Mesenchymal stem cell (in vitro differentiated cells and primary cell): Measurements from ENCODE around the gene CD9.
A peak's percentile ranks its signal among the peaks of the same experiment; 100 is the strongest.

ENCODE experiments used
- DNase-seq: peaks from one replicate; pipeline ENCODE4 v3.0.0-alpha.2; 2013
- H2AFZ ChIP-seq: one replicate; pipeline ENCODE4 v1.6.1; 2013; ENCODE audit warnings: low read depth, mild to moderate bottlenecking, control low read depth, inconsistent platforms, low read length, moderate library complexity
- H2AK5ac ChIP-seq: 2 replicates; pipeline ENCODE4 v1.6.1; 2013; ENCODE audit warnings: low read length, moderate library complexity, mild to moderate bottlenecking, inconsistent platforms; ENCODE audit not compliant: severe bottlenecking
- H2BK120ac ChIP-seq: one replicate; pipeline ENCODE4 v1.6.1; 2013; ENCODE audit warnings: low read depth, mild to moderate bottlenecking, inconsistent platforms, low read length, moderate library complexity
- H2BK12ac ChIP-seq, 2 experiments: one replicate each; pipeline ENCODE4 v1.6.1; 2013; ENCODE audit warnings: inconsistent platforms in 2 of 2, low read length in 2 of 2, mild to moderate bottlenecking in 2 of 2, moderate library complexity in 2 of 2, control low read depth in 1 of 2
- H2BK15ac ChIP-seq: one replicate; pipeline ENCODE4 v1.6.1; 2013; ENCODE audit warnings: mild to moderate bottlenecking, low read depth, inconsistent platforms; ENCODE audit not compliant: poor library complexity, severe bottlenecking
- H2BK5ac ChIP-seq: 2 replicates; pipeline ENCODE4 v1.6.1; 2013; ENCODE audit warnings: low read depth, mild to moderate bottlenecking, low read length, control low read depth, inconsistent platforms; ENCODE audit not compliant: poor library complexity, severe bottlenecking
- H3K14ac ChIP-seq, 2 experiments: one replicate each; pipeline ENCODE4 v1.6.1; 2013; ENCODE audit warnings: inconsistent platforms in 2 of 2, low read length in 2 of 2, control low read depth in 1 of 2, mild to moderate bottlenecking in 1 of 2, moderate library complexity in 1 of 2
- H3K18ac ChIP-seq, 2 experiments: one replicate each; pipeline ENCODE4 v1.6.1; 2013; ENCODE audit warnings: inconsistent platforms in 2 of 2, low read length in 2 of 2, control low read depth in 1 of 2, low read depth in 1 of 2, mild to moderate bottlenecking in 1 of 2
- H3K23ac ChIP-seq, 2 experiments: one replicate each; pipeline ENCODE4 v1.6.1; 2013; ENCODE audit warnings: inconsistent platforms in 2 of 2, low read length in 2 of 2, mild to moderate bottlenecking in 2 of 2, moderate library complexity in 2 of 2, control low read depth in 1 of 2
- H3K27ac ChIP-seq: 2 replicates; pipeline ENCODE4 v1.5.1; 2013; ENCODE audit warnings: mild to moderate bottlenecking, moderate library complexity, low read length, control low read depth, inconsistent platforms; ENCODE audit not compliant: poor library complexity, severe bottlenecking
- H3K27me3 ChIP-seq, 2 experiments: 2 replicates each; pipeline versions ENCODE4 v1.6.1 to v1.7.0; 2013; ENCODE audit warnings: low read length in 2 of 2, mild to moderate bottlenecking in 2 of 2, moderate library complexity in 2 of 2, control low read depth in 1 of 2, inconsistent platforms in 1 of 2; ENCODE audit not compliant: control insufficient read depth in 1 of 2, insufficient read depth in 1 of 2
- H3K36me3 ChIP-seq, 2 experiments: 2 replicates each; pipeline versions ENCODE4 v1.6.1 to v1.7.0; 2013; ENCODE audit warnings: low read length in 2 of 2, control low read depth in 1 of 2, inconsistent platforms in 1 of 2, low read depth in 1 of 2, mild to moderate bottlenecking in 1 of 2; ENCODE audit not compliant: insufficient read depth in 2 of 2, control insufficient read depth in 1 of 2
- H3K4ac ChIP-seq, 2 experiments: one replicate each; pipeline ENCODE4 v1.6.1; 2013; ENCODE audit warnings: inconsistent platforms in 2 of 2, low read length in 2 of 2, mild to moderate bottlenecking in 2 of 2, moderate library complexity in 2 of 2, control low read depth in 1 of 2, low read depth in 1 of 2
- H3K4me1 ChIP-seq: 2 replicates; pipeline ENCODE4 v1.6.1; 2013; ENCODE audit warnings: low read depth, low read length, control low read depth; ENCODE audit not compliant: control insufficient read depth, insufficient read depth
- H3K4me2 ChIP-seq: 2 replicates; pipeline ENCODE4 v1.6.1; 2013; ENCODE audit warnings: low read length, mild to moderate bottlenecking, inconsistent platforms; ENCODE audit not compliant: poor library complexity, severe bottlenecking
- H3K4me3 ChIP-seq, 2 experiments: 2 replicates each; pipeline versions ENCODE4 v1.5.1 to v1.7.0; 2013; ENCODE audit warnings: low read length in 2 of 2, mild to moderate bottlenecking in 2 of 2, control low read depth in 1 of 2, low read depth in 1 of 2; ENCODE audit not compliant: insufficient read depth in 1 of 2
- H3K79me1 ChIP-seq: replicated peaks from 2 replicates; pipeline ENCODE4 v1.6.1; 2013; ENCODE audit warnings: mild to moderate bottlenecking, control low read depth, low read length, inconsistent platforms; ENCODE audit not compliant: poor library complexity, severe bottlenecking
- H3K9ac ChIP-seq: 2 replicates; pipeline ENCODE4 v1.7.0; 2013; ENCODE audit warnings: mild to moderate bottlenecking, low read length, moderate library complexity
- H3K9me3 ChIP-seq: 2 replicates; pipeline ENCODE4 v1.7.0; 2013; ENCODE audit warnings: mild to moderate bottlenecking, low read length; ENCODE audit not compliant: control insufficient read depth
- H4K8ac ChIP-seq: one replicate; pipeline ENCODE4 v1.6.1; 2013; ENCODE audit warnings: inconsistent platforms, mild to moderate bottlenecking, low read length, moderate library complexity
- H4K91ac ChIP-seq: one replicate; pipeline ENCODE4 v1.6.1; 2013; ENCODE audit warnings: mild to moderate bottlenecking, low read length, inconsistent platforms
- WGBS: methylation state at CpG from one replicate; pipeline ENCODE4 v1.1.7; 2013; ENCODE audit warnings: mixed read lengths; 5-methylcytosine and 5-hydroxymethylcytosine counted together

CD9 gene

GRCh38 chr12:6213969-6214368, 13.8 kb downstream of the CD9 start:
- no peak overlapping the region for H3K4me3 ChIP-seq
- H2AK5ac ChIP-seq = no peak overlapping the region
- no peak overlapping the region for H3K23ac ChIP-seq
- peaks cover 0 to 11% of the 10 kb centered on the region in 2 experiments for H3K36me3 ChIP-seq
- no peak overlapping the region for H2BK120ac ChIP-seq
- no peaks in the 10 kb centered on the region for H3K9me3 ChIP-seq
- H3K79me1 ChIP-seq = peaks cover 15% of the 10 kb centered on the region
- no peak overlapping the region for H2BK15ac ChIP-seq
- no peak overlapping the region for H3K4me2 ChIP-seq
- no peak overlapping the region for H3K18ac ChIP-seq
- H4K91ac ChIP-seq = no peak overlapping the region
- H3K9ac ChIP-seq = no peak overlapping the region
- no peak overlapping the region for H2AFZ ChIP-seq
- no peak overlapping the region for H4K8ac ChIP-seq
- H3K14ac ChIP-seq = no peak overlapping the region
- no peak overlapping the region for H2BK12ac ChIP-seq
- peaks cover 38% of the 10 kb centered on the region for H3K4me1 ChIP-seq
- no peak overlapping the region for H3K4ac ChIP-seq
- WGBS = 96% methylated on average over 6 of the region's 6 CpGs
- H2BK5ac ChIP-seq = no peak overlapping the region
- DNase-seq = no peak
- no peaks in the 10 kb centered on the region for H3K27me3 ChIP-seq
- no peak overlapping the region for H3K27ac ChIP-seq

DNA sequence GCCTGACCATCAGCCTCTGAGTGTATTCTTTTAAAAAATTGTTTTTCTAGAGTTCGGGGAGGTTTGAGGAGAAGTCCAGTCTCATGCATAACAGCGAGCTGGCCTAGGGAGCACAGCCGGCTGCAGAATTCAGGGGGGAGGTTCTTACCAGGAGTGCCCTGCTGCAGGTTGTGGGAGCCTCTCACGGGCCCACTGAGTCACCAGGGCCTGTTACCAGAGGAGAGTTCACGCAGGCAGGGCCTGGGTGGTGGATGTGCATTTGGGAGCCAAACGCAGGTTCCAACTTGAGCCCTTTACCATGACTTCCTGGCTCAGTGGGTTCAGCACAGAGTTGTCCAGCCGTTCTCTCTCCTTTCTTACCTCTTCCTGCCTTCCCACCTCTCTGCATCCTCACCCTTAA, 14.4 kb downstream of the CD9 start:
- Histone ChIP-seq H3K79me1 (peaks cover 13% of the 10 kb centered on the region), H3K4me3 (no peak overlapping the region), H3K4me1 (peaks cover 35% of the 10 kb centered on the region), H2AK5ac (peak overlapping the region; percentile 95), H3K36me3 (peaks cover 0 to 8% of the 10 kb centered on the region in 2 experiments), H3K23ac (no peak overlapping the region), H3K4me2 (no peak overlapping the region), H4K91ac (peak overlapping the region; percentile 4), H3K27ac (no peak overlapping the region), H4K8ac (peak overlapping the region; percentile 5), H2BK120ac (no peak overlapping the region), H3K18ac (peak overlapping the region; percentile 24 to 28), H2BK15ac (no peak overlapping the region), H2BK12ac (peak overlapping the region in 1 of 2 experiments; percentile 68), H3K14ac (peak overlapping the region in 1 of 2 experiments; percentile 87), H2AFZ (peak overlapping the region; percentile 10), H3K9ac (no peak overlapping the region), H3K4ac (peak overlapping the region; percentile 55 to 64), H2BK5ac (no peak overlapping the region), H3K27me3 (no peaks in the 10 kb centered on the region), H3K9me3 (peaks cover under 1% of the 10 kb centered on the region)
- DNase-seq = no peak
- 78% methylated on average over 6 of the region's 7 CpGs for WGBS

DNA sequence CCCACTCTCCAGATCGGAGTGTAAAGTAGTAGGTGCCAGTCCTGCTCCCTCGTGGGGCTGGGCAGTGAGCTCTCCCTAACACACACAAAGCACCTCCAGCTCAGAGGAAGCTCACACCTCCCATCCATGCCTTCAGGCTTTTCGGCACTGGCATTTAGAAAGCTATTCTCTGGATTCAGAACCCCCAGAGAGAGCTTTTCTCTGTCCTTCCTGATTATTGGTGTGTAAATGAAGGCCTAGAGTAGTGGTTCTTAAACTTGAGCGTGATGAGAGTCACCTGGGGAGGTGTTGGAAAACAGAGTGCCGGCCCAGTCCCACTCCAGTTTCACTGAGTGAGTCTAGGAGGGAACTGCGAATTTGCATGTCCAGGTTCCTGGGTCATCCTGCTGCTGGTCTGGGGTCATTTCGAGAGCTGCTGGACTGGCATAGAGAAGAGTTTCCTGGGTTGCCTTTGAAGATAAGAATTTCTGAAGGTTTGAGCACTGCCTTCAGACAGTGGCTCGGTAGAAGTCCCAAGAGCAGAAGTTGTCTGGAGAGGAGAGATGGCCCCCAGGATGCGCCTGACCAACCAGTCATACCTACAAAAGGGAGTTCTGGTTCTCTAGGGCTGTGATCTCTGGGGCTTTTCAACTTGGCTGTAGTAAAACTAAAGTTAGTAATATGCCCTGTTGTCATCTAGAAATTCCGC, 15.1 kb downstream of the CD9 start:
- H3K4me3 ChIP-seq = no peak overlapping the region
- peak overlapping the region; percentile 95 for H2AK5ac ChIP-seq
- H3K4me2 ChIP-seq = no peak overlapping the region
- peak overlapping the region in 1 of 2 experiments; percentile 64 for H3K4ac ChIP-seq
- H3K23ac ChIP-seq = no peak overlapping the region
- peaks cover 0 to 8% of the 10 kb centered on the region in 2 experiments for H3K36me3 ChIP-seq
- peak overlapping the region in 1 of 2 experiments; percentile 68 for H2BK12ac ChIP-seq
- peak overlapping the region; percentile 10 for H2AFZ ChIP-seq
- 63% methylated on average over 10 of the region's 10 CpGs for WGBS
- peak overlapping the region; percentile 37 for H3K9ac ChIP-seq
- no peak overlapping the region for H2BK5ac ChIP-seq
- H2BK15ac ChIP-seq = no peak overlapping the region
- no peaks in the 10 kb centered on the region for H3K27me3 ChIP-seq
- DNase-seq = no peak
- H3K4me1 ChIP-seq = peaks cover 31% of the 10 kb centered on the region
- peak overlapping the region; percentile 27 for H2BK120ac ChIP-seq
- H3K9me3 ChIP-seq = peaks cover 4% of the 10 kb centered on the region
- peaks cover 11% of the 10 kb centered on the region for H3K79me1 ChIP-seq
- peak overlapping the region; percentile 39 for H3K27ac ChIP-seq
- H4K91ac ChIP-seq = peak overlapping the region; percentile 4
- peak overlapping the region; percentile 50 for H4K8ac ChIP-seq
- H3K14ac ChIP-seq = peak overlapping the region in 1 of 2 experiments; percentile 87
- peak overlapping the region; percentile 24 to 28 for H3K18ac ChIP-seq

DNA sequence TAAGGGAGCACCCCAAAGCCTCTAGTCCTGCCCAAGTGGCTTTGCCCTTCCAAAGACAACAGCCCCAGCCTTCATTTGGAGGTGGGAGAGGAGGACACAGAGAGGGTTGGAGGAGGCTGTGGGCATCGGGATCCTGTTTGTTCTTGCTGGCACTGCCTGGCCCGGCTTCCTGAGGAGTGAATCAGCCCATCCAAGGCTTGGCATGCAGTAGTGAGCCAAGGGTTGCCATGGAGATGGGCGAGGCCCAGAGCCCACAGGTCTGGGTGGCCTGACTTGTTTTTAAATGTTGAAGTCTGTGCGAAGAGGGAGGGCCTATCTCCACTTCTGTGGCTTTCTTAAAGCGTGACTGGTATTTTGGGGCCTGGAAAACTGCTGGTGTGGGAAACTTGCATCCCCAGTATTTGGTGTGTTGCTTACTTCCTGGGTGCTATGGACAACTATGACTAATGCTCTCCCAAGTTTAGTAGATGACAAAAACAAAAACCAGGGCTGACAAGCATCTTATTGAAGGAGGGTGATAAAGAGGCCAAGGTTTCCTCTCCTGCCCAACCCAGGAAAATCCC, 15.8 kb downstream of the CD9 start:
- WGBS = 63% methylated on average over 5 of the region's 5 CpGs
- peak overlapping the region; percentile 9 for H4K91ac ChIP-seq
- peak overlapping the region; percentile 37 for H3K9ac ChIP-seq

More for the DNA sequence above, 15.8 kb downstream of the CD9 start:
- H4K8ac ChIP-seq = no peak overlapping the region
- H3K4me3 ChIP-seq = no peak overlapping the region
- peak overlapping the region; percentile 63 for H3K27ac ChIP-seq
- H3K4me1 ChIP-seq = peaks cover 30% of the 10 kb centered on the region
- H3K14ac ChIP-seq = peak overlapping the region in 1 of 2 experiments; percentile 88
- peak overlapping the region in 1 of 2 experiments; percentile 29 for H2BK12ac ChIP-seq
- peaks cover 4% of the 10 kb centered on the region for H3K9me3 ChIP-seq
- H2BK15ac ChIP-seq = no peak overlapping the region
- peaks cover 0 to 8% of the 10 kb centered on the region in 2 experiments for H3K36me3 ChIP-seq
- H2AK5ac ChIP-seq = peak overlapping the region; percentile 78
- peak overlapping the region in 1 of 2 experiments; percentile 46 for H3K18ac ChIP-seq
- no peaks in the 10 kb centered on the region for H3K27me3 ChIP-seq
- no peak overlapping the region for H3K23ac ChIP-seq
- peak; percentile 69 for DNase-seq
- H3K4me2 ChIP-seq = no peak overlapping the region
- H3K79me1 ChIP-seq = peaks cover 11% of the 10 kb centered on the region
- H3K4ac ChIP-seq = peak overlapping the region in 1 of 2 experiments; percentile 26
- no peak overlapping the region for H2BK120ac ChIP-seq
- no peak overlapping the region for H2AFZ ChIP-seq
- no peak overlapping the region for H2BK5ac ChIP-seq
